HG03354 (cell line): Measurements from ENCODE around the gene GUK1.

Source experiments
- ATAC-seq: cut with Tn5 transposase; IDR thresholded peaks from one replicate; pipeline ENCODE4 v1.9.1; 2021; ENCODE audit warnings: mild to moderate bottlenecking; ENCODE audit not compliant: unreplicated experiment, poor library complexity, severe bottlenecking

The GUK1 gene

DNA sequence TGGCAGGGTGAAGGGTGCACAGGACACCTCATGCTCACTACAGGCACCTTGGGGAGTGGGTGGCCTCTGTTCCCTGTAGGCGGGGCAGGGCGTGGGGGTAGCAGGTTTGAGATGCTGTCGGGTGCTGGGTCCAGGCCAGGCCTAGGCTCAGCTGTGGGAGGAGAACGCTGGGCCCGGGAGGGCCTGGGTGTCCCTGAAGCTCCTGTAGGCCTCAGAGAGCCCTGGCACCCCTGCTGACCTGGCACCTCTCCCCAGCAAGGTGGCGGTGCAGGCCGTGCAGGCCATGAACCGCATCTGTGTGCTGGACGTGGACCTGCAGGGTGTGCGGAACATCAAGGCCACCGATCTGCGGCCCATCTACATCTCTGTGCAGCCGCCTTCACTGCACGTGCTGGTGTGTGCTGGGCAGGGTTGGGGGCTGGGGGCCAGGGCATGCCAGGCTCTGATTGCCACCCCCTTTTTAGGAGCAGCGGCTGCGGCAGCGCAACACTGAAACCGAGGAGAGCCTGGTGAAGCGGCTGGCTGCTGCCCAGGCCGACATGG is 7.1 kb downstream of the GUK1 start:
- ATAC-seq: no peak

DNA sequence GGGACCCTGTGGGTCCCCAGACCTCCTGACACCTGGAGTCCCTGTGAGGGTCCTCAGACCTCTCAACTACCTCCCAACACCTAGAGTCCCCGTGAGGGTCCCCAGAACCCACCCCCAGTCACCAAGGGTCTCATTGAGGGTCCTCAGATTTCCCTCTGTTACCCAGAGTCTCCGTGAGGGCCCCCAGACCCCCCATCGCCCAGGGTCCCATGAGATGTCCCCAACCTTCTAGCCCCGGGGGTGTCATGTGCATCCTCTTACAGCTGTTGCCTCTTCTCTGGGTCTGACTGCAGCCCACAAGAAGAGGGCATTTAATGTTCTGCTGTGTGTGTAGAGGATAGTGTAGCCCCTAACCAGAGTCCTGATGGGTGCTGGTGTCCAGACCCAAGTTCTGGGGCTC is 7.7 kb downstream of the GUK1 start:
- ATAC-seq: no peak

DNA sequence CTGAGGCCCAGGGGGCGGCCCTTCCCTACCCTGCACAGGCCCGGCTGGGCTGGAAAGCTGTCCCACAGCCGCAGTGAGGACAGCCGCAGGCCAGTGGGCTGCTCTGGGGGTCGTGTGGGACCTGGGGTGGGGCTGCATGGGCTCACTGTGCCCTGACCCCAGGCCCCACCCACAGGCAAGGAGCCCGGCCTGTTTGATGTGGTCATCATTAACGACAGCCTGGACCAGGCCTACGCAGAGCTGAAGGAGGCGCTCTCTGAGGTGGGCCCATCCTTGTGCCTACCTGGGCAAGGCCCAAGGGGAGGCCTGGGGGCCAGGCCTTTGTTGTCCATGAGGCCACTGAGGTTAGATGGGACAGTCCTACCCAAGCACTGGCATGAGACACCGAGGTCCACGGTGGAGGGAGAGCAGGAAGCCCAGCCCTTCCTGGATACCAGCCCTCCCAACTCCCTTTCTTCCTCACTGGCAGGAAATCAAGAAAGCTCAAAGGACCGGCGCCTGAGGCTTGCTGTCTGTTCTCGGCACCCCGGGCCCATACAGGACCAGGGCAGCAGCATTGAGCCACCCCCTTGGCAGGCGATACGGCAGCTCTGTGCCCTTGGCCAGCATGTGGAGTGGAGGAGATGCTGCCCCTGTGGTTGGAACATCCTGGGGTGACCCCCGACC is 8.2 kb downstream of the GUK1 start:
- no peak for ATAC-seq

DNA sequence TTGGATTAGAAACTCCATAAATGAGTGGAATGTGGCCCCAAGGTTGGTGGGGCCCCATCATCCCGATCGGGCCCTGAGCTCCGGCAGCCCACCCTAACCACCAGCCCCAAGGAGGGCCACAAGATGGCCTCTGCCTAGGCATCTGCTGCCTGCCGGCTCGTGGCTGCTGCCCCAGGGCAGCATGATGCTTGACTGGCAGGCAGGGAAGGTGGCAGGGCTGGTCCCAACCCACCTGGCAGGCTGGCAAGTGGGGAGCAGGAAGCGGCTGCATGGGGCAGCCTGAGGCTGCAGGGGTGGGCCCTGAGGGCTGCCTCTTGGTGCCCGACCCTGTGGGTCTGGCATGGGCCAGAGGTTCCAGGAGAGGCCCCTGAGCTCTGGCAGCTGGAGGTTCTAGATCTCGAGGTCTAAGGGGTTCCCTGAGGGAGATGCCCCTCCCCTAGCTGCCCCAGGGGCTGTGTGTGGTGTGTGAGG is 8.9 kb downstream of the GUK1 start:
- ATAC-seq: no peak

DNA sequence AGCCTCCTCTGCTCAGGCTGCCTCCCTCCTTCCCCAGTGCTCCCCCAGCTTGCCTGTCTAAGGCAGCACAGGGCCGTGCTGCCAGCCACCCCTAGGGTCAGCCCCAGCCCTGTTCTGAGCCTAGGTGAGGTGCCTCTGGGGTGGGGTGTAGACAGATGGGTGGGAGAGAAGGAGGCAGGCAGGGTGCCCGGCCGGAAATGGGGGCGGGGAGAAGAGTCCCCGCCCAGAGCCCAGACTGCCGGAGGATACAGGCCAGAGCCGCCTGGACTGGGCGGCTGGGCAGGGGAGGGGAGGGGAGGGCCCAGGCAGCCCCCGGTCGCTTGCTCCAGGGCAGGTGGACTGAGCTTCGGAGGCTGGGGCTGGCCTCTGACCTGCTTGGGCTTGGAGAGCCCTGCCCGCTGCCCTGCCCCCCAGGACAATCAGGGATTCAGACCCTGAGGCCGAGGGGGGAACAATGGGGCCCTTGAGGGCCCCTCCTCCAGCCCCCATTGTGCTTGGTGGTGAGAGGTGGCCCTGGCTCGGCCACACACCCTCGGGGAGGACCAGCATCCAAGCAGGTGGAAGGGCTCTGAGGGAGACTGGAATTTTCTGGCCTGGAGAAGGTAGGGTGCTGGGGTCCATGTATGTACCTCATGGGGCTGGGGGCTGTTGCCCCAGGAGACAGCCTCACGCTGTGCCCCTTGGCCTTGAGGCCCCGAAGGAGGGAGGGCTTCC is 9.5 kb downstream of the GUK1 start, which contains the start of gene GJC2:
TSS of gene GJC2 (plus strand) at position 525 of the 714 bp plus-strand sequence. CDS start 7,829 bp downstream, outside the sequence.
- no peak for ATAC-seq

DNA sequence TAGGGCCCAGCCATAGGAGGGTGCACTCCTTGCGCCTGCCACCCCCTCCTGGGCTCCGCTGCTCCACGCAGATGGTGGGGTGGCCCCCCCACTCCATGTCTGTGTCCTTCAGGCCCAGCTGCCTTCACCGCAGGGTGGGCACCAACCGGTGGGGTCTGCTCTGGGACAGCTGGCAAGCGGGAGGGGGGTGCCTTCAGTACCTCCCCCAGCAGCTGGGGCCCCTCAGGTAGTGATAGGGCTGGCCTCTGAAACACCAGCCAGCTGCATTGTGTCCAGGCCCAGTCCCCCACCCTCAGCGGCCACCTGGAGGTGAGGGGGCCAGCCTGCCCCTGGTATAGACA is 10.0 kb downstream of the GUK1 start:
- ATAC-seq: no peak

DNA sequence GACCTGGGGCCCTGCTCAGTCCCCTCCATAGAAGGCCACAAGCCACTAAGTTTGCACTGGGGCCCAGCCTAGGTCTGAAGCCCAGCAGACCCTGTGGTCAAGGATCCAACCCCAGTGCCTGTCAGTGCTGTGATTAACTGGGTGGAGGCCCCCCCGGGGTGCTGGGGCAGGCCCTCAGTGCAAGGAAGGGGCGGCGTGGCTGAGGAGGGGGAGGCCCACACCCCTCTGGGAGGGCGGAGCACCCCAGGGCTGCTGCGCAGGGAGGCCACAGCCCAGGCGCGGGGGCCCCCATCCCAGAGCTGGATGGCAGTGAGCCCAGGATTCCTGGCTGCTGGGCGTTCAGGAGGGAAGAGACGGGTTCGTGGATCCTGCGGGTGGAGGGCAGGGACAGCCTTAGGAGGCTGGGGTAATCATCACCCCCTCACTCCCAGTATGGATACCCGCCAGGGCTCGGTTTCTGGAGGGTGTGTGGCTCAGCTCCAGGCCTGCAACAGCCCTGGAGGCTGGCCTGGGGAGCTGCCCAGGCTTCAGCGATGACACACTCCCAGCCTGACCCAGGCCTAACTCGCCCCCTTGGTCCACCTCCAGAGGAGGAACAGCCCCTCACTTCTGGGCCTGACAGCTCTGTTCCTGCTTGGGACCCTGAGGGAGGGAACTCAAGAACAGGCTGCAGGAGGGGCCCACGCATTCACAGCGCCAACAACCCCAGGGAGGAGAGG is 10.5 kb downstream of the GUK1 start:
- no peak for ATAC-seq

DNA sequence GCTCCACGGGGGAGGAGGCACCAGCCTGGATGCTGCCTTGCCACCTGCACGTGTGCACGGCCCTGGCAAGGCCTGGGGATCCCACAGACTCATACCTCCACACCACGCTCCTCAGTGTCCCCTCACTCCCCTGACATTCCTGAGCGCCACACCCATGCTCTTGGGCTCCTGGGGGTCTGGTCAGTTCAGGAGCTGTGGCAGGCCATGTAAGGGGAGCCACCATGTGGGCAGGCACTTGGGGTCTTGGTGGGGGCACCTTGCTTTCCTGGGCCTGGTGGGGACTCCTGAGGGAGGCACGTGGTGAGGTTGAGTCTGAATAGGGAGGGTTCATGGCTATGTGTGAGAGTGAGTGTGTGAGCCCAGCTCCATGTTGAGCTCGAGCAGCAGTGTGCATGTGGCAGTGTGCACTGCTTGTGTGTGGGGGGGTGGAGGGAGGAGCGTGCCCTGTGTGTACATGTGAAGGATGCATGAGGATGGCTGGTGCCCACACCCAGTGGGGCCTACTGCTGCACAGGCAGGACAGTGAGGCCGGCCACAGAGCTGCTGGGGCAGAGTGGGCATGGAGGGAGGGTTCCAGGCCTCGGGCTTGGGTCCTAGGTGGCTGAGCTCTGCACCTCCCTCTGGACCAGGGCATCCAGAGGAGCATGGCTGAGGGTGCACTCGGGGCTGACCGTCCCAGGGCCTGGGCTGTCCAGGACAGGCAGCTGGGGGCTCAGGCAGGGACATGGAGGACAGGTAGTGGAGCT is 11.3 kb downstream of the GUK1 start:
- no peak for ATAC-seq

DNA sequence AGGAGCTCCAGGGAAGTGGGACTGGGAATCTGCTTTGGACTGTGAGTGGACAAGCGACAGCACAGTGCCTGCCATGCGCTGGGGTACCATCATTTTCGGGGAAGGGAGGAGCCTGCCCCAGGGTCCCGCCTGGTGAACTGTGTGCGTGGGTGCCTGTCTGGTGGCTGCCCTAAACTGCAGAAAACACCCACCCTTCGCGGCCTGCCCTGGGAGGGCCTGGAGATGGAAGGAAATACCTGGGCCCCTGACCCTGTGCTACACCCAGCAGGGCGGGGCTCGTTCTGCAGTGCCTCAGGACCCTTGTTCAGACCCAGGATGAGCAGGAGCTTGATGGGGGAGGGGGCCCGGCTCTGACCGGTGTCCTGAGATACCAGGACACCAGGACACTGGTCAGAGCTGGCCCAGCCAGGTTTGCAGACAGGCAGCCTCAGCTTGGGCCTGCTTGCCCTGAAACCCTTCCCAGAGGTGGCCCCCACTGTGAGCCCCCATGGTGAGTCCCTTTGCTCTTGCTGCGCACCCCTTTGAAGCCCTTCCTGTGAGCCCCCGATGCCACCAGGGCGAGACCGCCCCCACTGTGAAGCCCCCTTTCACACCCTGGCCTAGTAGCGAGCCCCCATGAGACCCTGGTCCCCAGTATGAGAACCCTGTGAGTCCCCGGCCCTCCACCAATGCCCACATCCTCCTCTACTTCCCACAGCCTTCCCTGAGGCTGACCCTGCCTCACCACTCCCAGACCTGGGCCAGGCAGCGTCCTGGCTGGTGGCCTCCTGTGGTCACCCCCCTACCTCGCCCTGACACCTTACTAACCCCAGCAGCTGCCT is 12.2 kb downstream of the GUK1 start:
- ATAC-seq: no peak

DNA sequence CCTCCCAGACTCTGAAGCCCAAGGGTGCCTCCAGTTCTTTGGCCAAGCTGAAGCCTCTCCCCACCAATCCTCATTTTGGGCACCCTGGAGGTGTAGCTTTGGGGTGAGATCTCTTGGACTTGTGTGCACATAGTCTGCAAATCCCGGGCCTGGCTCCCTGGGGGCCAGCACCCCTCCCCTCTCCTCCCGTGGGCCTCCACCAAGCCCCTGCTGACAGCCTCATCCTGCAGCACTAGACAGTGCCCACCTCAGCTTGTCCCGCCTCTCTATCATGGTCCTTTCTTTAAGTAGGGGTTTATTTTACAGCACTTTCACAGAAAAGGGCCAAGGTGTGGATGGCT is 12.8 kb downstream of the GUK1 start:
- no peak for ATAC-seq

DNA sequence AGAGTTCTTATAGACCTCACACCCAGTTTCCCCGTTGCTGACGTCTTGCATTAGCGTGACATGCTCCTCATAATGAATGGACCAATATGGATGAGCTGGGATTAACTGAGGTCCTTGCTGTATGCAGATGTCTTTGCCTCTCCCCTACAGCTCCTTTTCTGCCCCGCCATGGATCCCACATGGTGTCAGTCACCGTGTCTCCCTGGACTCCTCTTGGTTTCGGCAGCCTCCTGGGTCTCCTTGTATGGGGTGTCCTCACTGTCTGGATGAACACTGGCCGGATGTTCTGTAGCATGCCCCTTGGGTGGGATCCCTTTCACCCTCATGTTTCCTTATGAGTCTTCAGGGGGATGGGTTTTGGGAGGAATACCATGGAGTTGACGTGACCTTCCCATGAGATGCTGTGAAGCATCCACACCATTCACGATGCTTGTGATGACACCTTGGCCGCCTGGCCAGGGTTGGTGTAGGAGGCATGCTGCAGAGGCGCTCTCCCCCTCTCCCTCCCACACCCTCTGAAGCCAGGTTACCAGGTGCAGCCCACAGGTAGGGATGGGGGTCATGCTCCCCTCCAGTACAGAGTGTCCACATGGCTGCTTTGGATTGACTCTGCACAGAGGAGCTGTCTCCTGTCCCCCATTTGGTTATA is 14.1 kb downstream of the GUK1 start:
- no peak for ATAC-seq

DNA sequence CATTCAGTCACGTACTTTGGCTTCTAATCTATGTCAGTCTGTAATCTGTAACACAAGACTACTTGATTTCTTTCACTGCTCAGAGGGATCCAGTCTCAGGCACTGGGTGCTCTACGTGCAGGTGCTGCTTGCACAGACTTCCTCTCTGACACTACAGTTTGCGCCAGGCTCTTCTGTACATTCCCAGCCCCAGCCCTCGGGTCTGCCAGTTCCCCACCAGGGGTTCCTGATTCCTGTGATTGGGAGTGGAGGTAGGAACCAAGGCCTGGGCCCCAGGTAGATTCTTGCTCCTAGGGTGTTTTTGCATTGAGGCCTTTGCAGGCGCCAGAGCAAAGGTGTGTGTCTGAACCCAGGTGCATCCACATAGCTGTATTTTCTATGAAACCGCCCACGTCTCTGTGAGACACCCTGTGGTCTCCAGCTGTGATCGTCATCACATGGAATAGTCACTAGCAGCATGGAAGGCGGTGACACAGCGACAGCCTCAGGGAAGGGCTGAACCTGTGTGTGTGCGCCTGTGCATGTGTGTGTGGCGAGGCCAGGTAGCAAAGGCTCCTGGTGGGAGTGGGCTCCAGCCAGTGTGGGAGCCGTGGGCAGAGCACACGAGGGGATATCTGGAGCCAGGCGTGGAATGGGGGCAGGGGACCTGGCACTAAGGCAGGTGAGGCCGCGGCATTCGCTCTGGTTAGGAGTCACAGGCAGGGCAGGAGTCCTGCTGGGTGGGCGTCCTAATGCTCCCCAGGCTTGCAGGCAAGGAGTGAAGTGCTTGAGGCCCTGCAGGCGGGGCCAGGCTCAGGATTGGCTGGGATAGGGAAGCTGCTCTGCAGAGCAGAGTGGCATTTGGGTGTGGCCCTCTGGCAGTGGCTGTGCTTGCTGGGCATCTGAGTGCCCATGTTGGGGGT is 14.8 kb downstream of the GUK1 start:
- ATAC-seq: no peak

DNA sequence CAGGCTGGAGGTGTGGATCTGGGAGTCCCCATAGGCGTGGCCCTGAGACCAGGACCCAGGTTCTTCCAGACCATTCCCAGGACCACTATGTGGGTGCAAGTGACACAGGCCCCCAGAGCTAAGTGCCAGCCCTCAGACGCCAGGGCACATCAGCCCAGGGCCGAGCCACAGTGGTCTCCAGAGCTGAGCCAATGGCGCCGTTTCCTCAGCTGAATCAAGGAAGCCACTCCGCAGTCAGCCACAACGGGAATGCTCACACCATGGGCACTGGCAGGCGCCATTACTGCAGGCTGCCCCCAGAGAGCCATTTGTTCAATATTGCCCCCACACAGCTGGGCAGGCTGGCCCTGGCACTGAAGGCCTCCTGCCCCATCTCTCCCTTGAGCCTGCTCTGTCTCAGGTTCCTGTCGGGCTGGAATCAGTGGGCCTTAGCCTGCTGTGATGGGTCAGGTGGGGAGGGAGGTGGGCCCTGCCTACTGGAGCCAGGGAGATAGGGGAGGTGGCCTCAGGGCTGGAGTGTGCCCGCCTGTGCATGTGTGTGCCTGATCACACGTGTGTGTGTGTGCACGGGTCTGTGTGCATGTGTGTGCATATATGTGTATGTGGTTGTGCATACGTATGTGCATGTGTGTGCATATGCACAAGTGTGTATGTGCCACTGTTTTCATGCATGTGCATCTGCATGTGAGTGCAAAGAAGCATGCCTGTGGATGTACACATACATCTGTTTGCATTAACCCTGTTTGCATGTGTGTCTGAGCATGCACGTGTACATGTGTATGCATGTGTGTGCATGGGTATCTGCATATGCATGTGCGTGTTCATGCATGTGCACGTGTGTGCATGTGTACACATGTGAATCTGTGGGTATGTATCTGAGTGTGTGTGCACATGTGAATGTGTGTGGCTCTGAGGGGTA is 15.8 kb downstream of the GUK1 start:
- no peak for ATAC-seq

DNA sequence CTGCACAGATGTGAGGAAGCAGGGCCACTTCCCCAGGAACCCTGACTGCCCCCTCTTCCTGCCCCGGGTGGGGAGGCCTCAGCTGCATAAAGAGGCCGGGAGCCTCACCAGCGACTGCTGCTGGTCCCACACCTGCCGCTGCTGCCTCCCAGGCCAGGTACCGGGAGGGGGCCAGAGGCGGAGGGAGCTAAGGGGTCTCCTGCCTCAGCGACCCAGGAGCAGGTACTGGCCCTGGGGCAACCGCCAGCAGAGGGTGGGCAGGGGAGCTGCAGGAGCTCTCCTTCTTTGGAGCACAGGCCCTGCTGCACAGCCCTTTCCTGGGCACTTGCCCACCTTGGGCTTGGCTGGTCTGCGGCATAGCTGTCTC is 16.4 kb downstream of the GUK1 start:
- no peak for ATAC-seq

DNA sequence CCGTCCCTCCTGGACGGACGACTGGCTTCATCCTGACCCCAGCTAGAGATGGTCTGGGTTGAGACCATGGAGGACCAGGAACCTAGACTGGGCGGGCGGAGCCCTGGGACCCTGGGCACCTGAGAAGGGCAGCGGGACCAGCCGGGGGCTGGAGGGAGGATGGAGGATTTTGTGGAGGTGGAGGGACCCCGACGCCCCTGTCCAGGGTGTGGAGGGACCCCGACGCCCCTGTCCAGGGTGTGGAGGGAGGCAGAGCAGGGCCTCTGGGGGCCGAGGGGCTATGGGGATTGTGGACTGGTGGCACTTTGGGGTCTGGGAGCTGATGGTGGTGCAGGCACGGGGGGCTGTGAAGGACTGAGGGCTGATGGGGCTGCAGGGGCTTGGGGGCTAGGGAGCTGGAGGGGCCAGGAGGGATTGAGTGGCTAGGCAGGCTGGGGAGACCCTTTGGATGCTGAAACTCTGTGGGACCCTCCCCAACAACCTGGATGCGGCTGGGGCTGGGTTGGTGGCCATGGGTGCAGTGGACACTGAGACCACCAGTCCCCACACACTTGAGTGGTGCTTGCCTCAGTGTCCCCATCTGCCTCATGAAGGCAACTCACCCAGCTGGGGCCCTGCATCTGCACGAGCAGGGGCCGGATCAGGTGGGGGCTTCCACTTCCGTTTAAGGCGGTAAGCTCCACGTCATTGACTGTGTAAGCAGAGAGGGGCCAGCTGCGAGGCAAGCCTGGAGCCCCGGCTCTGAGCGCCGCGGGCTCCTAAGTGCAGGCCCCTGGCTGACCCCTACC is 17.1 kb downstream of the GUK1 start:
- no peak for ATAC-seq

DNA sequence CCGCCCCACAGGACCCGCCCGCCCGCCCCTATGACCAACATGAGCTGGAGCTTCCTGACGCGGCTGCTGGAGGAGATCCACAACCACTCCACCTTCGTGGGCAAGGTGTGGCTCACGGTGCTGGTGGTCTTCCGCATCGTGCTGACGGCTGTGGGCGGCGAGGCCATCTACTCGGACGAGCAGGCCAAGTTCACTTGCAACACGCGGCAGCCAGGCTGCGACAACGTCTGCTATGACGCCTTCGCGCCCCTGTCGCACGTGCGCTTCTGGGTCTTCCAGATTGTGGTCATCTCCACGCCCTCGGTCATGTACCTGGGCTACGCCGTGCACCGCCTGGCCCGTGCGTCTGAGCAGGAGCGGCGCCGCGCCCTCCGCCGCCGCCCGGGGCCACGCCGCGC is 17.6 kb downstream of the GUK1 start:
- no peak for ATAC-seq
